GM12892 (cell line): ENCODE measurements around the gene TSC22D4.
"Not testable (repeated sequence)": the region's sequence is repeated elsewhere in the genome, so short reads cannot be mapped to it uniquely, and the experiment has no call there.

Experiments used
- DNase-seq: peaks from one replicate; pipeline ENCODE4 v3.0.0; 2011; ENCODE audit not compliant: insufficient read length
- FAIRE-seq: peaks from 2 replicates; lab custom pipeline; 2011; peaks lifted over from hg19 to GRCh38; lab: Jason Lieb, UNC
- POLR2A ChIP-seq: IDR thresholded peaks from 2 replicates; pipeline ENCODE4 v1.6.1; 2011; ENCODE audit warnings: low read depth, low read length, control low read depth
- POLR2AphosphoS5 ChIP-seq: IDR thresholded peaks from 2 replicates; pipeline ENCODE4 v1.6.1; 2011; ENCODE audit warnings: low read depth, low read length, control low read depth
- TAF1 ChIP-seq: IDR thresholded peaks from 2 replicates; pipeline ENCODE4 v1.6.1; 2011; ENCODE audit warnings: low read depth, mild to moderate bottlenecking, control low read depth, low read length, borderline replicate concordance

The TSC22D4 gene

GRCh38 chr7:100509231-100509630, 30.2 kb upstream of the TSC22D4 start:
- DNase-seq = no peak
- no peak for FAIRE-seq

GRCh38 chr7:100506356-100506923, 27.4 kb upstream of the TSC22D4 start:
- DNase-seq = no peak
- no peak for FAIRE-seq

More at GRCh38 chr7:100509231-100509630, 30.2 kb upstream of the TSC22D4 start:
- TF ChIP-seq POLR2AphosphoS5 (no peak), TAF1 (no peak), POLR2A (no peak)

GRCh38 chr7:100504887-100505611, 26.0 kb upstream of the TSC22D4 start:
- no peak for FAIRE-seq
- DNase-seq = no peak
- TF ChIP-seq POLR2A = no peak
- TF ChIP-seq TAF1 = no peak
- no peak for TF ChIP-seq POLR2AphosphoS5

More at GRCh38 chr7:100506356-100506923, 27.4 kb upstream of the TSC22D4 start:
- TF ChIP-seq POLR2AphosphoS5 = no peak
- no peak for TF ChIP-seq TAF1
- TF ChIP-seq POLR2A = no peak

- not testable (repeated sequence) for FAIRE-seq, DNase-seq
Observed at GRCh38 chr7:100504031-100504430, 25.0 kb upstream of the TSC22D4 start.

GRCh38 chr7:100500743-100501142, 21.7 kb upstream of the TSC22D4 start:
- not testable (repeated sequence) for DNase-seq, FAIRE-seq

GRCh38 chr7:100496509-100496908, 17.5 kb upstream of the TSC22D4 start:
- TF ChIP-seq POLR2A (no peak), POLR2AphosphoS5 (no peak), TAF1 (no peak)
- FAIRE-seq (no peak), DNase-seq (no peak)

GRCh38 chr7:100493476-100494264, 14.7 kb upstream of the TSC22D4 start:
- no peak for TF ChIP-seq POLR2AphosphoS5
- TF ChIP-seq POLR2A = no peak
- TF ChIP-seq TAF1 = no peak
- DNase-seq = peak; percentile 67
- FAIRE-seq = no peak

GRCh38 chr7:100492738-100493475, 13.9 kb upstream of the TSC22D4 start:
- TF ChIP-seq POLR2AphosphoS5 = no peak
- TF ChIP-seq TAF1 = no peak
- TF ChIP-seq POLR2A = no peak
- no peak for FAIRE-seq
- DNase-seq = no peak

- no peak for DNase-seq
- TF ChIP-seq TAF1 = no peak
- no peak for TF ChIP-seq POLR2A
- TF ChIP-seq POLR2AphosphoS5 = no peak
- FAIRE-seq = no peak
Observed at GRCh38 chr7:100491192-100491578, 12.2 kb upstream of the TSC22D4 start.

- DNase-seq (no peak), FAIRE-seq (no peak)
- TF ChIP-seq POLR2A (no peak), TAF1 (no peak), POLR2AphosphoS5 (no peak)
Observed at GRCh38 chr7:100490483-100491191, 11.6 kb upstream of the TSC22D4 start.

GRCh38 chr7:100489824-100490223, 10.8 kb upstream of the TSC22D4 start:
- FAIRE-seq = no peak
- DNase-seq = peak; percentile 88
- TF ChIP-seq POLR2A = no peak
